GM18505 (cell line): Measurements from ENCODE around the gene CLSTN1.
"Not testable (repeated sequence)": the region's sequence is repeated elsewhere in the genome, so short reads cannot be mapped to it uniquely, and the experiment has no call there.

Experiments used
- ATAC-seq: cut with Tn5 transposase; IDR thresholded peaks from one replicate; pipeline ENCODE4 v1.9.1; 2021; ENCODE audit not compliant: unreplicated experiment
- POLR2A ChIP-seq: IDR thresholded peaks from 4 replicates; pipeline ENCODE4 v1.6.1; 2011; ENCODE audit warnings: borderline replicate concordance; ENCODE audit not compliant: insufficient read depth, insufficient read length; ENCODE audit errors: extremely low read depth

Gene CLSTN1

DNA sequence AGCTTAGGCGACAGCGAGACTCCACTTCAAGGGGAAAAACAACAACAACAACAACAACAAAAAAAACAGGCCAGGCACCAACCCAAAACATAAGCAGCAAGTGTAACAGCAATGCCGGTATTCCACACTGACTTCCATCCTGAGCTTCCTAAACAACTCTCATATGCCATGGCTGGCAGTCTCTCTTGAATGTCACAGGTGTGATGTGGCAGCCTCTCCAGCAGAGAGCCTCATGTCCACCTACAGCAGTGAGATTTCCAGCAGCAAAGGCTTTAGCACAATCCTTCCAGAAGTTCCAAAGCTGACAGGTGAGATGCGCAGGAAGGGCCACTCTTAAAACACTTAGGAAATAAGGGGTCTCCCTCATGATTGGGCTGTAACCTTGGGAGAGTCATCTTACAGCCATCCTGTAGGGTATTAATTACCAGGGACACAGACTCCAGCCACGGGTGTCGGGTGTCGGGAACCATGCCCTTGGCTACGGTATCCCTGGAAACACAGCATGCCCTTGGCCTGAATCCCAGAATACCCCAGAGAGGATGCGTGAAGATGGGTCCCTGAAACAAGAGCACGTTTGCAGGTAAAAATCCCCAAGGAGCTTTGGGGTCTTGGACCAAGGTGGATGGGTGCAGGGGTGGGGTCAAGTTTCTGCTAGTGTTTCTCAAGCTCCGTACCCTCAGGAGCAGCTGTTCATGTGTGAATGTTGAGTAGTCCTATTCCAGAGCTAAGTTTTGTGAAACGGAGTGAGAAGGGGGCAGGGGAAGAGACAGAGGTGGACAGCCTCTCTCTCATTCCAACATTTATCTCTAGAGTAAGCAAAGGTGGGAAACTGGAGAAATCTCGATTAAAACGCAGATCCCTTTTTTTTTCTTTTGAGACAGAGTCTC lies 31.4 kb downstream of the CLSTN1 start:
- TF ChIP-seq POLR2A, result no peak
- no peak for ATAC-seq

DNA sequence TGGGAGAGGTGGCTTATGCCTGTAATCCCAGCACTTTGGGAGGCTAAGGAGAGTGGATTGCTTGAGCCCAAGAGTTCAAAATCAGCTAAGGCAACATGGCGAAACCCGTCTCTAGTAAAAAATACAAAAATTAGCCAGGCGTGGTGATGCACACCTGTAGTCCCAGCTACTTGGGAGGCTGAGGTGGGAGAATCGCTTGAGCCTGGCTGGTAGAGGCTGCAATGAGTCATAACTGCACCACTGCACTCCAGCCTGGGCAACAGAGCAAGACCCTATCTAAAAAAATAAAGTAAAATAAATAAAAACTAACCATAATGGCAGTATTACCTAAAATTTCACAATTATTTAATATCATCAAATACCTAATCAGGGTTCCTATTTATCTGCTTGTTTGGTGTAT lies 34.1 kb downstream of the CLSTN1 start:
- not testable (repeated sequence) for ATAC-seq

DNA sequence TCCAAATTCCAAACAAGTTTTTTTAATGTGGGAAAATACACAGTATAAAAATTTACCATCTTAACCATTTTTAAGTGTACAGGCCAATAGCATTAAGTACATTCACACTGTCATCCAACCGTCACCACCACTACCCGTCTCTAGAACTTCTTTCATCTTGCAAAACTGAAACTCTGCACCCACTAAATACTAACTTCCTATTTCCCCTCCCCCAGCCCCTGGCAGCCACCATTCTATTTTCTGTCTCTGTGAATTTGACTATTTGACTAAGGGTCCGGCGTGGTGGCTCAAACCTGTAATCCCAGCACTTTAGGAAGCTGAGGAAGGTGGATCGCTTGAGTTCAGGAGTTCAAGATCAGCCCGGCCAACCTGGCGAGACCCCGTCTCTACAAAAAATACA lies 36.1 kb downstream of the CLSTN1 start:
- no peak for TF ChIP-seq POLR2A
- ATAC-seq, result no peak

DNA sequence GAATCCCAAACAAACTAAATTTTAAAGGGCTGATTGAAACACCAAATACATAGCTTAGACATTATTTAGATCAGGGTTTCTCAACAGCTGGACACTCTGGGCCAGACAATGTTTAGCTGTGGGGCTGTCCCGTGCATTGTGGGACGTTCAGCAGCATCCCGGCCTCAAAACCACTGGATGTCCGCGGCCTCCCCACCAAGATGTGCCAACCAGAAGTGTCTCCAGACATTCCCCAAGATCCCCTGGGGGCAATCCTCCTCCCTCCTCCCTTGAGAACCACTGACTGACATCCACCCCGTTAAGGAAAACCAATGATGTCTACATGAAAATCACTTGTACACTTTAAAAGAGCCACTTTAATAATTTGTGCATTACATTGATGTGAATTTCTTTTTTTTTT lies 38.4 kb downstream of the CLSTN1 start:
- TF ChIP-seq POLR2A, result no peak
- no peak for ATAC-seq

DNA sequence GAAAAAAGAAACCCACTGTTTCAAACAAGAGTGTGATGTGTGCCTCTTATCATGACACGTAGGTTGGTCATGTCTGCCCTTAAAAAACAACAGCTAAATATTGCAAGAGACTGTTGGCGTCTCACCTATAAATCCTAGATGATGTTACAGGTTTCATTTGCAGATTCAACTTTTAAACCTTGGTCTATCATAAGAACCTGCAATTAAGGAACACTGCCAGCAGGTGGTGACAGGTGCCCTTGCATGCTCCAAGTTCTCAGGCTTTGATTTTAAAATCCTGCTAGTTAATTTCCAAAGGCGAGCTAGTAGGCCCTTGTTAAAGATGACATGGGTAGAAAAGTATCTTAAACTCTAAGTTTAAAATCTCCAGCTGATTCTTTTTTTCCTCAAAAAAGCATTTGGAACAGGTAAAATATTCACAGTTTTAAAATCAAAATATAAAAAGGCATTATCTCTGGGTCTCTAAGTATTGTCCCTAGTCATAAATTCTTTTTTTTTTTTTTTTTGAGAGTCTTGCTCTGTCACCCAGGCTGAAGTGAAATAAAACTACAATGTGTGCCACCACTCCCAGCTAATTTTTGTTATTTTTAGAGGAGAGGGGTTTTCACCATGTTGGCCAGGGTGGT lies 39.1 kb downstream of the CLSTN1 start:
- ATAC-seq, result no peak
- no peak for TF ChIP-seq POLR2A

DNA sequence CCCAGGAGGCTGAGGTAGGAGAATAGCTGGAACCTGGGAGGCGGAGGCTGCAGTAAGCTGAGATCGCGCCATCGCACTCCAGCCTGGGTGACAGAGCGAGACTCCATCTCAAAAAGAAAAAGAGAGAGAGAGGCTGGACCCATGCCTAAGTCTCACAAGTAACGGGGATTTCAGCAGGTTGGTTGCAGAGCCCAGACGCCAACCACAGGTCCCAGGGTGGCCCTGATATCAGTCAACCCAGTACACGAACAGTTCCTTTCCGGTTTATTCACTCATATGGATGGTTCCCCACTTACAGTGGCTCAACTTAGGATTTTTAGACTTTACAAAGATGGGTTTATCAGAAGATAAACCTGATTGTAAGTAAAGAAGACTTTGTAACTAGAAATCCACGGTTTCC lies 40.9 kb downstream of the CLSTN1 start:
- ATAC-seq, result no peak
- no peak for TF ChIP-seq POLR2A

DNA sequence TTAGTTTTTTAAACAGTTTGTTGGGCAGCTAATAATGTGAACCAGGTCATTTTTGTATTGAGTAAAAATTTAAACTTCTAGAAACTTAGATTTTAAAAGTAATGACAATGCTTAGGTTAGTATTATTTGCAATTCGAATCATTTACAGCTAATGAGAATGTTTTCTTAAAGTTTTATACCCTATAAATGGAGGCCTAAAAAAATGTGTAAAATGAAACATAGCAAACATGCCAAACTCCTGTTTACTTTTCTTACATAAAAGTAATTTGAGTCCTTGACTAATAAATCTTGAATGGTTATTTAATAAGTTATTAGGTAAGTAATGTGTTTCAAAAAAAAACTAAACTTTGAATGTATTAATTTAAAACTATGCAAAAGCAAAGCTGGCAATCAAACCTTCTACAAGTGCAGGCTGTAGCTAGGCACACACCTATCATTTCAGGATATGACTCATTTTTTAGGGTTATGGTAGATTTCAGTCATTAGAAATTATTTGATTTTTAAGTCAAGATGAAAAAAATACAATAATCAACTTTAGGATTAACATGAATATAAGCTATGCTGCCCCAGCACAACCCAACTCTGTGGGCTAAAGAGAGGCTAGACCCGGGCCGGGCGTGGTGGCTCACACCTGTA lies 41.5 kb downstream of the CLSTN1 start:
- no peak for ATAC-seq

DNA sequence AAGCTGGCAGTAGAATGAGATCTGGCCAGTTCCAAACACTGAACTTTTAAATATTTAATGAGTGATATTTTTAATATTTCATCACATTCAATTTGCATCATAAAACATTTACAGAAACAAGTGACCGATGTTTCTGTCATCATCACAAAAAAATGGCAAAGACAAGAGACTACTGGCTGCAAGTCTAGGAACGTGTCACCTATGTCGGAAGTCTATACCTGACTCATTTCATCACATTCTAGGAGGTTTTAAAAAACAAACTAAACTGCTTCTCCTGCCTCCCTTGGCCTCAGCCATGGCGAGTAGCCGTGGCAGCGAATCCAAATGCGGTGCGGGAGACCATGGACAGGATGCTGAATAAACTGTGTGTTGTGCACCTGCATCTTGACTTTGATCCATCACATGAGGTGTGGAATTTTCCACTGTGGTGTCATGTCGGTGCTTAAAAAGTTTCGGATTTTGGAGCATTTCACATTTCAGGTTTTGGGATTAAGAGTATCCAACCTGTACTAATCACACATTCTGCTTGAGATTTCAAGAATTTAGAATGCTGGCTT lies 43.1 kb downstream of the CLSTN1 start:
- TF ChIP-seq POLR2A, result no peak
- no peak for ATAC-seq

More for the DNA sequence above, 41.5 kb downstream of the CLSTN1 start:
- no peak for TF ChIP-seq POLR2A

DNA sequence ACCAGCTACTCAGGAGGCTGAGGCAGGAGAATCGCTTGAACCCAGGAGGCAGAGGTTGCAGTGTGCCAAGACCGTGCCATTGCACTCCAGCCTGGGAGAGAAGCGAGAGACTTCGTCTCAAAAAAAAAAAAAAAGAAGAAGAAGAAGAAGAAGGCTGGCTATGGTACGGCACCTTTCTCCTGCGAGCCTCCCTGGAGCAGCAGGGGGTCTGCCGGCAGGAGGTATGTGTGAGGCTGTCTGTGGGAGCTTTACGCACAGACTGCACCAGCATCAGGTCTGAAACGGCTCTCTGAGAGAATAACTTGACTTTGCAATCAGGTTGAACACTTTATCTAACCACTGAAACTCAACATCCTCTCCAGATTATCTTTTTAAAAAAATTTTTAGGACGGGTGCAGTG lies 44.9 kb downstream of the CLSTN1 start:
- ATAC-seq, result no peak
- TF ChIP-seq POLR2A, result no peak

DNA sequence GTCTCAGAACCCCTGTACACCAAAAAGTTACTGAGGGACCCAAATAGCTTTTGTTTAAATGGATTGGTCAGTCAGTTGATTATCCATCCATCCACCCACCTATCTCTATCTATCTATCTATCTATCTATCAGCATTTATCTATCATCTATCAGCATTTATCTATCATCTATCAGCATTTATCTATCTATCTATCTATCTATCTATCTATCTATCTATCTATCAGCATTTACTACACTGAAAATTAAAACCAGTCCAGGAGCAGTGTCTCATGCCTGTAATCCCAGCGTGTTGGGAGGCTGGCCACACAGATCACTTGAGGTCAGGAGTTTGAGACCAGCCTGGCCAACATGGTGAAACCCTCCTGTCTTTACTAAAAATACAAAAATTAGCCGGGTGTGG lies 47.1 kb downstream of the CLSTN1 start:
- no peak for TF ChIP-seq POLR2A
- no peak for ATAC-seq

DNA sequence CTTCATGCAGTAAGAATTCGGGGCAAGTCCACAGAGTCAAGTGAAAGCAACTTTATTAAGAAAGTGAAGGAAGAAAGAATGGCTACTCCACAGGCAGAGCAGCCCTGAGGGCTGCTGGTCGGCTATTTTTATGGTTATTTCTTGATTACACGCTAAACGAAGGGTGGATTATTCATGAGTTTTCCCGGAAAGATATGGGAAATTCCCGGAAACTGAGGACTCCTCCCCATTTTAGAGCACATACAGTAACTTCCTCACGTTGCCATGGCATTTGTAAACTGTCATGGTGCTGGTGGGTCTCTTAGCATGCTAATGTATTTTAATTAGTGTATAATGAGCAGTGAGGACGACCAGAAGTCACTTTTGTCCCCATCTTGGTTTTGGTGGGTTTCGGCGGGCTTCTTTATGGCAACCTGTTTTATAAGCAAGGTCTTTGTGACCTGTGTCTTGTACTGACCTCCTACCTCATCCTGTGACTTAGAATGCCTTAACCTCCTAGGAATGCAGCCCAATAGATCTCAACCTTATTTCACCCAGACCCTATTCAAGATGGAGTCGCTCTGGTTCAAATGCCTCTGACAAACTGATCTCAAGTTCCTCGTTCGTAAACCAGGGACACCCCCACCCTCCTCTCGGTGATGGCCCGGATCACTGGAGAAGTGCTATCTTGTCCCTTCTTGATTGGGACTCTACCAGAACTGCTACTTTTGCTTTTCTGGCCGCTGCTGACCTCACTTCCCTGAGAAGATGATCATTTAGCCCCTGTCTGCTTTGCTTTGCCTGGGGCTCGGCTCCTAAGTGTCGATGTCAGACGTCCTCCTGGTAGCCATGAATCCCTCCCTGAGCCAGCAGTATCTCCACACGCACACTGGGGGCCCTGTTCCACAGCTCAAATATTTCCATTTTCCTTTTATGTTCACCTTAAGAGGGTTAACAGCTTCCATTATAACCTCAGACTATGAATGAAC lies 48.8 kb downstream of the CLSTN1 start:
- ATAC-seq, result no peak
- no peak for TF ChIP-seq POLR2A

DNA sequence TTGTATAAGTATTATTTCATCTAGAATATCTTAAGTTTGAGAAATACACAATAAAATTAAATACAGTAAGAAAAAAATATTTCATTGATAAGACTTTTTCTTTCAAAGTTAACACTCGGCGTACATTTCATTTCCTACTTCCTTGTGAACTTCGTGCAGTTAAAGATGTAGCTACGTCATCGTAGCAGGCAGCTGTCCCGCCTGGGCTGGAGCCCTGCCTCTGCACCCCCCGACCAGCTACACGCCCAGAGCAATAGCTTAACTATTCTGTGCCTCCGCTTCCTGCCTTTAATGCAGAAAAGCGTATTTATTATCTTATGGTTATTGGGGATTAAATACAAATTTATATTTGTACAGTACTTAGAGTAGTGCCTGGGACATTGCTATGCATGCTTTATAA lies 53.5 kb downstream of the CLSTN1 start:
- TF ChIP-seq POLR2A, result no peak
- no peak for ATAC-seq

DNA sequence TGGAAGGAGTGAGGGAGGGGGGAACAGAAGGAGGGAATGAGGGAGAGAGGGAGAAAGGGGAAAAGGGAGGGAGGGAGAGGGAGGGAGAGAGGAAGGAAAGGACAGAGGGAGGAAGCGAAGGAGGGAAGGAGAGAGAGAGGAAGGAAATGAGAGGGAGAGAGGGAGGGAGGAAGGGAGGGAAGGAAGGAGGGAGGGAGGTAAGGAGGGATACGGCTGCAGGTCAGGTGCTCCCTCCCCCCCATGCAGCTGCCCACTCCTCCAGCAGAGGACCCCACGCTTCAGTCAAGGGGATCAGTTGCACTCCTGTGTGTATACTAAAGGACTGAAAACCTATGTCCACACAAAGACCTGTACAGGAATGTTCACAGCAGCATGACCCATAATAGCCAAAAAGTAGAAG lies 54.8 kb downstream of the CLSTN1 start:
- no peak for TF ChIP-seq POLR2A
- no peak for ATAC-seq
